Sigmoid colon (tissue), 4 donors: ENCODE measurements around the gene DENND1B.

Experiments
- POLR2AphosphoS5 ChIP-seq, 4 donors: sonication (generic); formaldehyde crosslinking; IDR thresholded peaks; one replicate each; pipeline ENCODE4 v1.6.1; 2017; ENCODE audit warnings: antibody characterized with exemption in 4 of 4
- TF ChIP-seq, protein P1 (sequence below), 4 experiments: fragments of 450-650 bp in 3 of 4; fragments of 200-600 bp in 1 of 4; IDR thresholded peaks; one replicate each; pipeline ENCODE4 v1.5.1; 2016 to 2019; ENCODE audit warnings: antibody characterized with exemption in 4 of 4, mild to moderate bottlenecking in 3 of 4, moderate library complexity in 2 of 4

DNA sequence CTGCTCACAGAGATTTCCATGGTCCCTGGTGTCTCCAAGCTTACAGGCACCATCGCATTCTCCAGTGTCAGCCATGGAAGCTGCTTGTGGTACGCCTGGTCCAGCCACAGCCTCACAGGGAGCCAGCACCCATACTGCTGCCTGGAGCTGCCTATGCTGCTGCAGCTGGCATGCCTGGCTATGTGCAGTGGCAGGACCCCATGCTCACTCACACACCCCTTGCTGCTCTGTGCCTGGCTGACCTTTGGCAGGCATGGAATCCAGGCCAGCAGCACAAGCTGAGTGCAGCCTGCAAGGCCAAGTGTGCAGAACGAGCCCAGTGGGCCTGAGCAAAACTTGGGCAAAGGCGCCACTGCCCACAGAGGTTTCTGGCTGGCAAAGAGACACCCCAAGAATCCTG is 26.4 kb upstream of the DENND1B start:
- TF ChIP-seq, protein P1, sequence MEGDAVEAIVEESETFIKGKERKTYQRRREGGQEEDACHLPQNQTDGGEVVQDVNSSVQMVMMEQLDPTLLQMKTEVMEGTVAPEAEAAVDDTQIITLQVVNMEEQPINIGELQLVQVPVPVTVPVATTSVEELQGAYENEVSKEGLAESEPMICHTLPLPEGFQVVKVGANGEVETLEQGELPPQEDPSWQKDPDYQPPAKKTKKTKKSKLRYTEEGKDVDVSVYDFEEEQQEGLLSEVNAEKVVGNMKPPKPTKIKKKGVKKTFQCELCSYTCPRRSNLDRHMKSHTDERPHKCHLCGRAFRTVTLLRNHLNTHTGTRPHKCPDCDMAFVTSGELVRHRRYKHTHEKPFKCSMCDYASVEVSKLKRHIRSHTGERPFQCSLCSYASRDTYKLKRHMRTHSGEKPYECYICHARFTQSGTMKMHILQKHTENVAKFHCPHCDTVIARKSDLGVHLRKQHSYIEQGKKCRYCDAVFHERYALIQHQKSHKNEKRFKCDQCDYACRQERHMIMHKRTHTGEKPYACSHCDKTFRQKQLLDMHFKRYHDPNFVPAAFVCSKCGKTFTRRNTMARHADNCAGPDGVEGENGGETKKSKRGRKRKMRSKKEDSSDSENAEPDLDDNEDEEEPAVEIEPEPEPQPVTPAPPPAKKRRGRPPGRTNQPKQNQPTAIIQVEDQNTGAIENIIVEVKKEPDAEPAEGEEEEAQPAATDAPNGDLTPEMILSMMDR (IDR thresholded peaks at IDR 0.05) = no peak
- no peak for TF ChIP-seq POLR2AphosphoS5 (IDR thresholded peaks at IDR 0.05)
